ENCODE results near the gene SRPK2.

The SRPK2 gene

DNA sequence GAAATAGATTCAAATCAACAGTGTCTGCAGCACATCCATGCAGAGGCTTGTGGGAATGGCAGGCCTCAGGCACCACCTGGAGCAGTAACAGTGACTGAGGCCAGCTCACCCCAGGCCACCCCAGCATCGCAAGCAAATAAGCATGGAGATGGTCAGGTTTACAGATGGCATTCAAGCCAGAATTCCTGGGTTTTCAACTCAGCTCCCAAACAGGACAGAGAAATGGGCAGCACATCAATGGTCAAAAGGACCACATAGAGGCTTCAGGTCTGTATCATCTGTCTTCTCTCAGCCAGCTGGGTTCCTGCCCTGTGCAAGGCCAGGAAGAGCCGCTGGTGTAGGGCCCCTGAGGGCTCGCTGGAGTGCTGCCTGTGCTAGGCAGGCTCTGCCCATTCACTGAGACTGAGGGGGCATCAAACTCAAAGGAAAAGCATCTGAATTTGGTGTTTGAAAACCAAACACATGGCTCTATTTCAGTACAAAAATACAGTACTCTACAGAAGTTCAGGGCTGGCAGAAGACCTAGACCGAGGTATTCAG is 262.2 kb downstream of the SRPK2 start:
- TF ChIP-seq, protein P1, sequence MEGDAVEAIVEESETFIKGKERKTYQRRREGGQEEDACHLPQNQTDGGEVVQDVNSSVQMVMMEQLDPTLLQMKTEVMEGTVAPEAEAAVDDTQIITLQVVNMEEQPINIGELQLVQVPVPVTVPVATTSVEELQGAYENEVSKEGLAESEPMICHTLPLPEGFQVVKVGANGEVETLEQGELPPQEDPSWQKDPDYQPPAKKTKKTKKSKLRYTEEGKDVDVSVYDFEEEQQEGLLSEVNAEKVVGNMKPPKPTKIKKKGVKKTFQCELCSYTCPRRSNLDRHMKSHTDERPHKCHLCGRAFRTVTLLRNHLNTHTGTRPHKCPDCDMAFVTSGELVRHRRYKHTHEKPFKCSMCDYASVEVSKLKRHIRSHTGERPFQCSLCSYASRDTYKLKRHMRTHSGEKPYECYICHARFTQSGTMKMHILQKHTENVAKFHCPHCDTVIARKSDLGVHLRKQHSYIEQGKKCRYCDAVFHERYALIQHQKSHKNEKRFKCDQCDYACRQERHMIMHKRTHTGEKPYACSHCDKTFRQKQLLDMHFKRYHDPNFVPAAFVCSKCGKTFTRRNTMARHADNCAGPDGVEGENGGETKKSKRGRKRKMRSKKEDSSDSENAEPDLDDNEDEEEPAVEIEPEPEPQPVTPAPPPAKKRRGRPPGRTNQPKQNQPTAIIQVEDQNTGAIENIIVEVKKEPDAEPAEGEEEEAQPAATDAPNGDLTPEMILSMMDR (IDR thresholded peaks at IDR 0.05): no peak

GRCh38 chr7:105125745-105126144 is 263.0 kb downstream of the SRPK2 start:
- TF ChIP-seq, protein P1 (IDR thresholded peaks at IDR 0.05): no peak

DNA sequence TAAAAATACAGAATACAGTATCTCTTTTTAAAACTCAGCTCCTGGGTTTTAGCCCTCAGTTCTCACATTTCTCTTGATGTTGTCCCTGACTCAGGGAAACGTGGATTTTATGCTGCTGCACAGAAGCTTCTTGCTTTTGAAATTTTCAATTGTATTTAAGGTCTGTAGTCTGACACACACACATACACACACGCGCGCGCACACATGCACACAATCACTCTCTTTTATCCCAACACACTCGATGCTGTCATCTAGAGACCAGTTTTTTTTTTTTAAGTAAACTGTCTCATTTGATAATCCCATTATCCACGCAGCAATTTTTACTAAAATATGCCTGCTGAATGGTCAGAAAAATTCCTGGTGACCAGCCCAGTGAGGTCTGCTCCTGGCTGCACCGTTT is 266.1 kb downstream of the SRPK2 start:
- TF ChIP-seq, protein P1 (IDR thresholded peaks at IDR 0.05): no peak

GRCh38 chr7:105118612-105119600 is 269.8 kb downstream of the SRPK2 start:
- TF ChIP-seq, protein P1 (IDR thresholded peaks at IDR 0.05): no peak

DNA sequence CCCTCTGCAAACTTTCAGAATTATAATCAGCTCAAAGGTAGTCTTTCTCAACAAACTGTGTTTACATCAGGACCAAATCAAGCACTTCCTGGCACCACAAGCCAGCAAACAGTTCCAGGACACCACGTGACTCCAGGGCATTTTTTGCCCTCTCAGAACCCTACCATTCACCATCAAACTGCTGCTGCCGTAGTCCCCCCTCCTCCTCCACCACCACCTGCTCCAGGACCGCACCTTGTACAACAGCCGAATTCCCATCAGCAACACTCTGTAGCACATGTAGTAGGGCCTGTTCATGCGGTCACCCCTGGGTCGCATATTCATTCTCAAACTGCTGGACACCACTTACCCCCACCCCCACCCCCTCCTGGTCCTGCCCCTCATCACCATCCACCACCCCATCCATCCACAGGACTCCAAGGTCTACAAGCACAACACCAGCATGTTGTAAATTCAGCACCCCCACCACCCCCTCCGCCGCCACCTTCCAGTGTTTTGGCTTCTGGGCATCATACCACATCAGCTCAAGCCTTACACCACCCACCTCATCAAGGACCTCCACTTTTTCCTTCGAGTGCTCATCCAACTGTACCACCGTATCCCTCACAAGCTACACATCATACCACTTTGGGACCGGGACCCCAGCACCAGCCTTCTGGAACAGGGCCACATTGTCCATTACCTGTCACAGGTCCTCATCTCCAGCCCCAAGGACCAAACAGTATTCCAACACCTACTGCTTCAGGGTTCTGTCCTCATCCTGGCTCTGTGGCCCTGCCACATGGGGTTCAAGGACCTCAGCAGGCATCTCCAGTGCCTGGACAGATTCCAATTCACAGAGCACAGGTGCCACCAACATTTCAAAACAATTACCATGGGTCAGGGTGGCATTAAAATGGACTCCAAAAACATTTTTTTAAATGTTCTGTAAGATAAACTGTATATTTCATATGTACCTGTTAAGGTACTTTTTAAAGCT is 276.0 kb downstream of the SRPK2 start:
- TF ChIP-seq, protein P1 (IDR thresholded peaks at IDR 0.05): no peak

GRCh38 chr7:105107458-105107857 is 281.3 kb downstream of the SRPK2 start:
- TF ChIP-seq, protein P1 (IDR thresholded peaks at IDR 0.05): no peak

DNA sequence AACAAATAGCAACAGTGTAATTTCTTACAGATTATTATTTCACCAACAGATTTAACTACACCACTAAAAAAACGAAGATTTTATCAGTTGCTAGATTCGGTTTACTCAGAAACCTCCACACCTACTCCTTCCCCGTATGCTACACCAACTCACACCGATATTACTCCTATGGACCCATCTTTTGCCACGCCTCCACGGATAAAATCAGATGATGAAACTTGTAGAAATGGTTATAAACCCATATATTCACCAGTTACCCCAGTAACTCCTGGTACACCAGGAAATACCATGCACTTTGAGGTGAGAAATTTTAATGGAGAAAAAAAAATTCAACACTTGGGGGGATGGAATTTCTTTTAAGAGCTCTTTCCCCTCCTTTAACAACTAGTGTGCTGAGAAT is 282.2 kb downstream of the SRPK2 start:
- TF ChIP-seq, protein P1 (IDR thresholded peaks at IDR 0.05): no peak
